HS-5 (cell line): Measurements from ENCODE around the gene SH3GL1.

ENCODE experiments used
- DNase-seq: peaks from one replicate; pipeline ENCODE4 v3.0.0-alpha.2; 2012; ENCODE audit warnings: low read depth

The SH3GL1 gene

DNA sequence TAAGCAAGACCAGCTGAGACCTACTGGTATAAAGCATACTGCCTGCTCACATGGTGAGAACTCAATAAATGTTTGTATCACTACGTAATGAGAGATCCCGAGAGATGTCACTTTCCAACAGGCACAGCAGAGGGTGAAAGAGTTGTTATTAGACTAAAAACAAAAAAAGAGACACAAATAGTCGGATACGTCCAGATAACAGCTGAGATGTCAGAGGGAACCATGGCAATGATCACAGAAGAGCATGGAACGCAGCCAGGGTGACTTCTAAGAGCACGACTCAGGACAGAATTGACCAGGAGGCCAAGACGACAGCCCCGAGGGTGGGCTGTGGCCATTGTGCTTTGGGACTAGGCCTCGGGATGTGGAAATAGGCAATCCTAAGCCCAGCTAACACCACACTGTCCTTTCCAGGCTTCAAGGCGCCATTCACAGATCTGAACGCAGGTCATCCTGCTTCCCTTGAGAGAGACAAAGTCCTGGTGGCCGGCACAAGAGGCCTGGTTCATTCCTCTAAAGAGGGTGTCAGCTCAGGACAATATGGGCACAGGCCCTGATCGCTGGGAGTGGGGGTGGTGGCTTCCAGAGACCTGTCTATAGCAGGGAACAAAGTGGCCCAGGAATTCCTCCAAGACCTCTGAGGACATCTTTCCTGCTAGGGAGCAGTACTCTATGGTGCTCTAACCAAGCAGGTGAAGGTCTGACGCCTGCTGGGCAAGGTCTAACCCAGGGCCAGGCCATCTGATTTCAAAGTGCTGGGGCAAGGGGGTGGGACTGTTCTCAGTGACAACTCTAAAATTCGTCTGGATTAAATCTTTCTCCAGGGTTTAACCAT lies 3.2 kb downstream of the SH3GL1 start:
- DNase-seq, result no peak

- no peak for DNase-seq
Observed at GRCh38 chr19:4393947-4394590, 6.3 kb downstream of the SH3GL1 start.

- no peak for DNase-seq
Observed at GRCh38 chr19:4391701-4392483, 8.5 kb downstream of the SH3GL1 start.

DNA sequence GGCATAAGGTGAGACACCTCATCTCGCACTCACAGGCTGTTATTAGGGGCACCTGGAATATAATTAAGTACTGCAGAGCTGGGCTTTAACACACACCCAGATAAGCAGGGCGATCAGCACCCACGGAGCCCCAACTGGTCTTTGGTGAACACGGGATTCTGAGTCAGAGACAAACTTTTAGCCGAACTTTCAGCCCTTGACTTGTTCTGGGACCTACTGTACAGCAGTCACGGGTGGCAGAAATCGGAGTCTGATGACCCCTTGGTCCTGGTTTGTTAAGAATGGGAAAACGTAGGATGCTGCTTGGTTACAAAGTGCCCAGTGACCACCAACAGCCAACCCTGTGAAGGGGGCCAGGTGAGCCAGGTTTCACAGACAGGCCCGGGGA lies 9.0 kb downstream of the SH3GL1 start:
- no peak for DNase-seq

GRCh38 chr19:4390567-4391305 lies 9.6 kb downstream of the SH3GL1 start:
- DNase-seq, result no peak

GRCh38 chr19:4390017-4390566 lies 10.3 kb downstream of the SH3GL1 start:
- no peak for DNase-seq

DNA sequence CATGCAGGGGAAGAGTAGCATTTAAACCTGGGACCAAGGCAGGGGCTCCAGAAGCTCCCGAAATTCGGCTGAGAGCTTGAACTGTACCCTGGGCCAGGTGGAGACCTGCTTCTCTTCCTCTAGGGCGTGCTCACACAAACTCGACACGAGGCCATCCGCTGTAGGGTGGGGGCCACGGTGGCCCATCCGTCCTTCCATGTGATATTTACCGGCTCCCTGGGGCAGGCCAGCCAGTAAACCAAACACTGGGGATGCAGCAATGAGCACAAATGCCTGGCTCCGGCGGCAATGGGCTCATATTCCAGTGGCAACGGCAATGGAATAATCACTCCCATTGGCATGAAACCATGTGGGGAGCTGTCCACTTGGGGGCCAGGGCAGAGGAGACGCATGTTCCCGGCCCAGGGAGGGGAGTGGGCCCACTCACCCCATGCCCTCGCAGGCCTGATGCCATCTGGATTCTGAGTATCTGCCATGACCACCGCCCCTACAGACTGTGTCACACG lies 10.8 kb downstream of the SH3GL1 start:
- DNase-seq, result no peak

DNA sequence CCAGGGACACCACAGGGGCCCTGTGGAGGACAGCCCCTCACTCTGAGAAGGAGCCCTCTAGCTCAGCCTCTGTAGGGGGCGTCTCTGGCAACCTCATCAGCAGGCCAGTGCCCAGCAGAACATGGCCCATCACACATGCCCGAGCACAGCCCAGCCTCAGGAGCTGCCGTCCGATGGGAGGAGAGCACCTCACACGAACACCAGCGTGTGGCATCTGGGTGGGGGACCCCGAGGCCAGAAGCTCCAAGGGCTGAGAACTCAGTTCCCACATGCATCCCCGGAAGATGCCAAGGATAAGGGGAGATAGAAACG lies 11.3 kb downstream of the SH3GL1 start:
- no peak for DNase-seq

GRCh38 chr19:4388337-4389063 lies 11.8 kb downstream of the SH3GL1 start:
- no peak for DNase-seq

DNA sequence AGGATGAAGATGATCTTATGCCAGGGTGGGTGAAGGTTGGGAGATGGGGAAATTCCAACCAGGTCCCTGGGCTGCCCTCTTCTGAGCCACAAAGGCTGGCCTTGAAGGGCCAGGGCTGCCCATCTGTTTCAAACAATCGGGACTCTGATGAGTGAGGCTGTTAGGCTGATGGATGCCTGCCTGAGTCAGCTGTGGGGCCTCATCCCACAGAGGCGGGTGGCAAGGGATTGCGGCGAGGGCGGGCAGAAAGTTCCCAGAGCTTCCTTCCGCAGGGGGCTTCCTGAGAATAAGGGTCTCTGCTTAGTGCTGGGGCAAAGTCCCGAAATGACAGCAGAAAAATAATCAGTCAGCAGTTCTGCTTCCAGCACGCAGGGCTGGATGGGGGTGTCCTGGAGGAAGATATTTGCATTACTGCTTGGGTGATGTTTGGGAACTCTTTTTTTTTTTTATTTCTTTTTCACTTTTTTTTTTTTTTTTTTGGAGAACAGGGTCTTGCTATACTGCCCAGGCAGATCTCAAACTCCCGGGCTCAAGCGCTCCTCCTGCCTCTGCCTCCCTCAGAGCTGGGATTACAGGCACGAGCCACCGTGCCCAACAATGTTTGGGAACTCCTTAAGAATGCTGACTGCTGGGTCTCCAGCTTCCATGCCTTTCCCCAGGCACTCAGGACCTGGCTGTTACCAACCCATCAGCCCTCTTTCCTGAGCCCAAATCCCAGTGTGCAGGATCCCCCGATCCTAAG lies 14.1 kb downstream of the SH3GL1 start:
- DNase-seq, result no peak

DNA sequence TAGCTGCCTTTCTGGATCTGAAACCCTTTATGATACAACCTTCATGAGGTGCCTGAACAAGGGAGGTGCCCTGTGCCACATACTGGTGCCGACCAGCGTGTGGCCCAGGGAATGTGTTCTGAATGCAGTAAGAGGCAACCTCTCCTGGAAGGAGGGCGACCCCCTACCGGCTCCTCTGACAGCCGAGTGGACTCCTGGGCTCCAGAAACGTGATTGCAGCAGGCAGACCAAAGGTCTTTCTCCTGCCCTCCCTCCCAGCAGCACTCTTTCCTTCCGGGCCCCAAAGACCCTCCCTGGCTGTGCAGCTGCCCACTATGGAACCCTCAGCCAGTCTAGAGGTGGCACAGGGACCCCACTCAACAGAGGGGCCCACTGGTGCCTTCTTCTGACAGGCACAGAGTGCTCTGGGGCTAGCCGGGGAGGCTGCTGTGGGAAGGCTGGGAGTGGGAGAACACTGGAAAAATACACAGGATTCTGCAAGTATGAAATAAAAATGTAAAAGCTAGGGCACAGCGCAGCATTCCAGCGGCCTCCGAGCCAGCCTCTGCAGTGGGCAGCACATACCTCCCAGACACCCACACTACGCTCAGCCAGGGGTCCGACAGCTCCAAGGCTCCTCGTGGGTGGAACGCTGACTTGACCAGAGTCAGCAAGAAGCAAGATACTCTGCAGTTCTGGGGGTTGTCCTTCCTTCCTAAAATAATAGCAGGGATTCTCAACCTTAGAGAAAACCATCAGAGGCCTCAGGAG lies 14.9 kb downstream of the SH3GL1 start:
- no peak for DNase-seq

DNA sequence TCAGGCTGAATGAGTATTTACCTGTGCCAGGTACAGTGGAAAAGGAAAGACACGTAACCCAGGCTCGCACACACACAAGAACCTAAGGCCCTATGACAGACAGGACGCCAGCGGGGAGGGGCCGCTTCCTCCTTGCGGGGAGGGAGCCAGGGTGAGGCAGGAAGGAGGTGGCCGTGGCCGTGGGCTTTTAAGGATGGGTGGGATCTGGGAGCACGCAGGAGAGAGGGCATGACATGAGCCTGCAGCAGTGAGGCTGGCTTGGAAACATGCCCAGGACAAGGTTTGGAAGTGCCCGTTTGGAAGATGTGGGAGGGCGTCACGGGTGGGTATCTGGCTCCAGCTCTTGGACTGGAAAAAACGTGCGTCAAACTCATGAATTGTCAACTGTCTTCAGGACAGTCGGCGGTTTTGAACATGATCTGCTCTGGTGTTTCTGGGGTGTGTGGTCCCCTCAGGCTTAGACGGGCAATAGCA lies 20.1 kb downstream of the SH3GL1 start:
- DNase-seq, result no peak

DNA sequence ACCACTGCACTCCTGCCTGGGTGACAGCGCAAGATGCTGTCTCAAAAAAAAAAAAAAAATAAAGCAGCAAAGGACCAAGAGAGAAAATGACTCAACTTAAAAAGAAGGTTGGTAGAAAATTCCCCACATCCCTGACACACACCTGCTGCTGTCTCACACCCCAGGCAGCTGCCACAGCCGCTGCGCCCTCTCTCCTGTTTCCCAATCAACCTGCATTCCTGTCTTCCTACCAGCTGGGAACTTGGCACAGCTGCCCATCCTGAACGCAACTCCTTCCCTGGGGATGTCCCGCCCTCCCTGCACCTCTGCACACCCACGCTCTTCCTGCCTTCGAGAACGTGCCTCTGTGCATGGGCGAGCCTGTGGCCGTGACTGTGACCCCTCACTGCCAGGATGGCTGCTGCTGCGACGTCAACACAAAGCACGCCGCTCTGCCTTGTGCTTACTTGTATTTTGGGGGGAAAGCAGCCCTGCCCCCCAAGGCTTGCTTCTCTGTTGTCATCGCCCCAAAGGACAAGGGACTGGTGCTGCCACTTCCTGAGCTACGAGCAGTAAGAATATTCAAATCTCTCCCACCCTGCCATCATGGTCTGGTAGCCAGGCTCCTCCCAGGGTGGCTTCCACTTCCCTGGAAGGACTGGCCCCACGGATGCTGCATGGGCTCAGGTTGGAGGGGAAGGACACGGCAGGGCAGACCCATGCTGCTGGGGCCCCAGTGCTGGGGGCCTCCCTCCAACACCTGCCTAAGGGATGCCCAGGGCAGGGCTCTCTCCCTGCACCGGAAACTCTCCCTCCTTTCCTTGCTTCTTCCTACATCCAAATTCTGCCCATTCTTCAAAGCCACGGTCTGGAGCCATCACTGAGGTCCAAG lies 20.7 kb downstream of the SH3GL1 start:
- DNase-seq, result peak; percentile 64

DNA sequence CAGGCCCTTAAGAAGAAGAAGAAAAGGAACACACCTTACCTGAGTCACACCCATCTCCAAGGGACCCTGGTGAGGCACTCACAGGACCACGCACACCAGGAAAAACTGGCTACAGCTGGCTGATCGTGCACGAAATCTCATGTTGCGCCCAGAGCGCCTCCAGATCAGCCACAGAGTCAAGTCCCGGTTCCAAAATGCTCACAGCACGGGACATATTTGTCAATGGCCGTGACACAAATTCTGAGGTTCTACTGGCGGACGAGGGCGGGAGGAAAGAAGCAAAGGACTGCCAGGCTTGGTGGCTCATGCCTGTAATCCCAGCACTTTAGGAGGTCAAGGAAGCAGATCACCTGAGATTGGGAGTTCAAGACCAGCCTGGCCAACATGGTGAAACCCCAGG lies 21.5 kb downstream of the SH3GL1 start:
- DNase-seq, result no peak

- DNase-seq, result no peak
Observed at GRCh38 chr19:4376991-4377781, 23.2 kb downstream of the SH3GL1 start.

GRCh38 chr19:4376671-4376990 lies 23.7 kb downstream of the SH3GL1 start:
- no peak for DNase-seq

GRCh38 chr19:4376028-4376670 lies 24.2 kb downstream of the SH3GL1 start:
- no peak for DNase-seq
